CD4-positive, alpha-beta memory T cell (primary cell): ENCODE results near the gene SPIN1. TPM values are rescaled to one million over a fixed set of nuclear protein-coding genes. Genes with fewer than 3 reads are reported as not detected.

Experiments
- CTCF ChIA-PET: fragments of 350-600 bp; sonication (Branson Sonifier 250); formaldehyde crosslinking; loops from one replicate; lab custom pipeline; 2021; ENCODE audit warnings: inconsistent platforms; ENCODE audit not compliant: partially characterized antibody; lab: Charles Lee
- POLR2A ChIA-PET: fragments of 350-600 bp; sonication (Branson Sonifier 250); formaldehyde crosslinking; loops from one replicate; lab custom pipeline; 2021; ENCODE audit not compliant: partially characterized antibody; lab: Charles Lee
- DNase-seq, 5 donors: peaks; one replicate each; pipeline versions ENCODE4 v3.0.0 to v3.0.0-alpha.2; 2020 to 2022; ENCODE audit warnings: mixed read lengths in 1 of 5
- H3K27ac ChIP-seq: one replicate; pipeline ENCODE4 v1.7.0; 2013; ENCODE audit warnings: low read depth, low read length
- H3K27me3 ChIP-seq: 2 replicates; pipeline ENCODE4 v1.7.0; 2013; ENCODE audit warnings: mild to moderate bottlenecking, low read length, moderate library complexity; ENCODE audit not compliant: insufficient read depth
- H3K36me3 ChIP-seq: 2 replicates; pipeline ENCODE4 v1.7.0; 2013; ENCODE audit warnings: mild to moderate bottlenecking, low read length, moderate library complexity; ENCODE audit not compliant: insufficient read depth
- H3K4me1 ChIP-seq: 2 replicates; pipeline ENCODE4 v1.7.0; 2013; ENCODE audit warnings: mild to moderate bottlenecking, low read length, moderate library complexity; ENCODE audit not compliant: insufficient read depth
- H3K4me3 ChIP-seq, 2 donors: one replicate each; pipeline ENCODE4 v1.7.0; 2013; ENCODE audit warnings: low read length in 2 of 2, mild to moderate bottlenecking in 1 of 2
- H3K9me3 ChIP-seq, 2 donors: one replicate each; pipeline ENCODE4 v1.7.0; 2013; ENCODE audit warnings: low read length in 2 of 2, control low read depth in 1 of 2; ENCODE audit not compliant: control insufficient read depth in 1 of 2
- H3K27ac Mint-ChIP-seq, 7 donors: one replicate each; pipeline ENCODE4 v1.8.0; 2020 to 2021; ENCODE audit warnings: mixed read lengths in 7 of 7, mild to moderate bottlenecking in 6 of 7, inconsistent platforms in 3 of 7, moderate library complexity in 3 of 7
- H3K27me3 Mint-ChIP-seq, 2 donors: one replicate each; pipeline ENCODE4 v1.8.0; 2020 to 2021; ENCODE audit warnings: mixed read lengths in 2 of 2
- H3K36me3 Mint-ChIP-seq, 2 donors: one replicate each; pipeline ENCODE4 v1.8.0; 2020 to 2021; ENCODE audit warnings: mixed read lengths in 2 of 2, inconsistent platforms in 1 of 2, mild to moderate bottlenecking in 1 of 2
- H3K4me1 Mint-ChIP-seq, 4 donors: one replicate each; pipeline ENCODE4 v1.8.0; 2020 to 2021; ENCODE audit warnings: mixed read lengths in 4 of 4, mild to moderate bottlenecking in 1 of 4
- H3K4me3 Mint-ChIP-seq, 8 donors: one replicate each; pipeline ENCODE4 v1.8.0; 2020 to 2021; ENCODE audit warnings: mixed read lengths in 8 of 8, mild to moderate bottlenecking in 7 of 8, moderate library complexity in 6 of 8, inconsistent platforms in 3 of 8
- H3K9me3 Mint-ChIP-seq, 8 donors: one replicate each; pipeline ENCODE4 v1.8.0; 2020 to 2021; ENCODE audit warnings: mixed read lengths in 8 of 8, mild to moderate bottlenecking in 5 of 8, inconsistent platforms in 3 of 8, moderate library complexity in 1 of 8
- intact Hi-C: fragments of 100-400 bp; cut with micrococcal nuclease; formaldehyde crosslinking; loops from one replicate; pipeline ENCODE4 v1.15.1; 2023
- polyA plus RNA-seq, 2 donors: library from polyadenylated mRNA; unstranded; fragments of 300-500 nt; fragmentation: Illumina TruSeq; gene quantifications; one replicate each; pipeline ENCODE4 v1.2.3, GENCODE V29; 2021
- total RNA-seq, 2 experiments: library from RNA; stranded (reverse); gene quantifications; one replicate each; pipeline ENCODE4 v1.2.3, GENCODE V29; 2021

Gene SPIN1
- total and polyA plus RNA-seq, 4 experiments from 2014 or later, result 20.3 to 39.0 (median 28.9) TPM

- Histone ChIP-seq H3K27me3 (no peaks in the 10 kb centered on the region), H3K27ac (no peak overlapping the region), H3K4me1 (no peaks in the 10 kb centered on the region), H3K4me3 (no peak overlapping the region), H3K36me3 (no peaks in the 10 kb centered on the region), H3K9me3 (no peaks in the 10 kb centered on the region)
- Mint-ChIP-seq H3K9me3 (peaks cover 0 to 14% (median 8%) of the 10 kb centered on the region in 8 donors), H3K27me3 (peaks cover 0 to 2% of the 10 kb centered on the region in 2 donors), H3K4me3 (no peak overlapping the region), H3K27ac (no peak overlapping the region), H3K36me3 (no peaks in the 10 kb centered on the region), H3K4me1 (no peaks in the 10 kb centered on the region)
- ChIA-PET POLR2A (no interaction called here), CTCF (no interaction called here)
- intact Hi-C loops, result no loop called here
- DNase-seq, result no peak
Measured at GRCh38 chr9:88358723-88359122, 29.5 kb upstream of the SPIN1 start.

- CTCF ChIA-PET, result no interaction called here
- Mint-ChIP-seq H3K4me1 (no peaks in the 10 kb centered on the region), H3K36me3 (no peaks in the 10 kb centered on the region), H3K27ac (no peak overlapping the region), H3K9me3 (peaks cover 0 to 3% (median under 1%) of the 10 kb centered on the region in 8 donors), H3K27me3 (peaks cover 0 to 2% of the 10 kb centered on the region in 2 donors), H3K4me3 (no peak overlapping the region)
- Histone ChIP-seq H3K4me1 (no peaks in the 10 kb centered on the region), H3K9me3 (no peaks in the 10 kb centered on the region), H3K36me3 (no peaks in the 10 kb centered on the region), H3K27me3 (no peaks in the 10 kb centered on the region), H3K27ac (no peak overlapping the region), H3K4me3 (no peak overlapping the region)
- DNase-seq, result no peak
- POLR2A ChIA-PET, result no interaction called here
- intact Hi-C loops, result no loop called here
Measured at GRCh38 chr9:88359974-88360373, 28.3 kb upstream of the SPIN1 start.

- no peak overlapping the region for H3K4me3 ChIP-seq
- H3K9me3 ChIP-seq, result no peaks in the 10 kb centered on the region
- no peak for DNase-seq
- H3K27me3 ChIP-seq, result no peaks in the 10 kb centered on the region
- Mint-ChIP-seq H3K27ac (no peak overlapping the region), H3K27me3 (peaks cover 0 to 2% of the 10 kb centered on the region in 2 donors), H3K4me1 (no peaks in the 10 kb centered on the region), H3K4me3 (no peak overlapping the region), H3K36me3 (peaks cover 0 to 5% of the 10 kb centered on the region in 2 donors), H3K9me3 (peaks cover 0 to 16% (median 12%) of the 10 kb centered on the region in 8 donors)
- no peak overlapping the region for H3K27ac ChIP-seq
- ChIA-PET POLR2A (no interaction called here), CTCF (no interaction called here)
- intact Hi-C loops, result no loop called here
- H3K36me3 ChIP-seq, result no peaks in the 10 kb centered on the region
- no peaks in the 10 kb centered on the region for H3K4me1 ChIP-seq
Measured at GRCh38 chr9:88362681-88363080, 25.6 kb upstream of the SPIN1 start.

- H3K27ac ChIP-seq, result no peak overlapping the region
- no peaks in the 10 kb centered on the region for H3K9me3 ChIP-seq
- no peaks in the 10 kb centered on the region for H3K4me1 Mint-ChIP-seq
- intact Hi-C loops, result no loop called here
- H3K4me1 ChIP-seq, result no peaks in the 10 kb centered on the region
- H3K27ac Mint-ChIP-seq, result no peak overlapping the region
- DNase-seq, result no peak
- H3K27me3 ChIP-seq, result no peaks in the 10 kb centered on the region
- H3K4me3 Mint-ChIP-seq, result no peak overlapping the region
- ChIA-PET POLR2A (no interaction called here), CTCF (no interaction called here)
- peaks cover under 1 to 9% of the 10 kb centered on the region in 2 donors for H3K36me3 Mint-ChIP-seq
- H3K4me3 ChIP-seq, result no peak overlapping the region
- H3K36me3 ChIP-seq, result no peaks in the 10 kb centered on the region
- H3K9me3 Mint-ChIP-seq, result peaks cover 0 to 25% (median 19%) of the 10 kb centered on the region in 8 donors
- H3K27me3 Mint-ChIP-seq, result peaks cover 2% of the 10 kb centered on the region in 2 donors
Measured at GRCh38 chr9:88363661-88364060, 24.6 kb upstream of the SPIN1 start.

- no peak for DNase-seq
- no peak overlapping the region for H3K27ac ChIP-seq
- no peak overlapping the region for H3K27ac Mint-ChIP-seq
- POLR2A ChIA-PET, result no interaction called here
- H3K27me3 Mint-ChIP-seq, result peaks cover 2% of the 10 kb centered on the region in 2 donors
- no peaks in the 10 kb centered on the region for H3K4me1 Mint-ChIP-seq
- no peak overlapping the region for H3K4me3 Mint-ChIP-seq
- intact Hi-C loops, result no loop called here
- no peaks in the 10 kb centered on the region for H3K4me1 ChIP-seq
- no peaks in the 10 kb centered on the region for H3K36me3 ChIP-seq
- H3K36me3 Mint-ChIP-seq, result peaks cover 1 to 9% of the 10 kb centered on the region in 2 donors
- H3K27me3 ChIP-seq, result no peaks in the 10 kb centered on the region
- H3K4me3 ChIP-seq, result no peak overlapping the region
- CTCF ChIA-PET, result no interaction called here
- peaks cover 2 to 33% (median 22%) of the 10 kb centered on the region in 8 donors for H3K9me3 Mint-ChIP-seq
- H3K9me3 ChIP-seq, result no peaks in the 10 kb centered on the region
Measured at GRCh38 chr9:88364706-88365105, 23.5 kb upstream of the SPIN1 start.

- Histone ChIP-seq H3K27me3 (no peaks in the 10 kb centered on the region), H3K27ac (no peak overlapping the region), H3K4me3 (no peak overlapping the region), H3K9me3 (no peaks in the 10 kb centered on the region), H3K36me3 (no peaks in the 10 kb centered on the region), H3K4me1 (no peaks in the 10 kb centered on the region)
- POLR2A ChIA-PET, result no interaction called here
- Mint-ChIP-seq H3K27ac (no peak overlapping the region), H3K9me3 (peaks cover 2 to 40% (median 22%) of the 10 kb centered on the region in 8 donors), H3K4me1 (no peaks in the 10 kb centered on the region), H3K4me3 (no peak overlapping the region), H3K27me3 (peaks cover 2 to 8% of the 10 kb centered on the region in 2 donors), H3K36me3 (peaks cover 1 to 9% of the 10 kb centered on the region in 2 donors)
- CTCF ChIA-PET, result no interaction called here
- no peak for DNase-seq
- intact Hi-C loops, result no loop called here
Measured at GRCh38 chr9:88370346-88370745, 17.9 kb upstream of the SPIN1 start.

GRCh38 chr9:88372103-88372654, 16.1 kb upstream of the SPIN1 start:
- ChIA-PET POLR2A (no interaction called here), CTCF (no interaction called here)
- H3K4me1 ChIP-seq, result no peaks in the 10 kb centered on the region
- H3K27me3 ChIP-seq, result no peaks in the 10 kb centered on the region
- DNase-seq, result no peak
- H3K27ac Mint-ChIP-seq, result no peak overlapping the region
- peaks cover 1 to 9% of the 10 kb centered on the region in 2 donors for H3K36me3 Mint-ChIP-seq
- intact Hi-C loops, result no loop called here
- no peaks in the 10 kb centered on the region for H3K36me3 ChIP-seq
- no peaks in the 10 kb centered on the region for H3K4me1 Mint-ChIP-seq
- H3K9me3 ChIP-seq, result no peaks in the 10 kb centered on the region
- no peak overlapping the region for H3K27ac ChIP-seq
- no peak overlapping the region for H3K4me3 ChIP-seq
- H3K9me3 Mint-ChIP-seq, result peaks cover 2 to 30% (median 16%) of the 10 kb centered on the region in 8 donors
- H3K27me3 Mint-ChIP-seq, result peaks cover 2 to 8% of the 10 kb centered on the region in 2 donors
- H3K4me3 Mint-ChIP-seq, result no peak overlapping the region
